ENCODE results near the gene ANAPC2. TPM values are rescaled to one million over a fixed set of nuclear protein-coding genes. Genes with fewer than 3 reads are reported as not detected.
A peak's percentile ranks its signal among the peaks of the same experiment; 100 is the strongest.

ANAPC2 gene
- total RNA-seq, 1 experiment from 2014 or later = 80.9 TPM

DNA sequence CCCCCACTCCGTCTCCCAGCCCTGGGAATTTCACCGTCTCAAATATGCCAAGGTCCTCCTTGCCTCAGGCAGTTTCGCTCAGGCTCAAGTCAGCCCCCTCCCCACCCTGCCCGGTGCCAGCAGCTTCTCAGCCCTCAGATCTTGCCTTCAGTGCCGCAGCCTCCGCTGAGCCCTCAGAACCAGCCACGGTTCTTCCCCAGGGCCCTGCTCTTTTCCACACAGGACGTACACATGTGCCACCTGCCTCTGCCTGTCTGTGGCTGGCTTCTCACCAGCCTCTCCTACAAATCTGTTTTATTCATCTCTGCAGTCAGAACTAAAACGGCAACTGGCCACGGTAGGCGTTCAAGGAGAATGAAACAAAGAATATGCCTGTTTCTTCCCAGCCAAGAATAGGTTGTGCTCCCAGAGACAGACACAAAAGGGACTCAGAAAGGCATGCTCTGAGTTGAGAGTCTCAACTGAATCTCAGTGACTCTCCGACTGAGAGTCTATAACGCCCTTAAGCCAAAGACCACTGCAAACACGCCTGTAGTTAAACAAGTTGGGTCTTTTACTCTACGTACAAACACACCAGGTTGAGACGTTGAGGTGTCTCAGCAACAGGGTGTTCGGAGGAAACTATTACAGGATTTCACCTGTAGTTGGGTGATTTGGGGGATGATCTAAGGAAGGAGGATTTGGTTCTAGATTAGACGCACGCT, 60.0 kb downstream of the ANAPC2 start (continued):
- TF ChIP-seq, protein P1, sequence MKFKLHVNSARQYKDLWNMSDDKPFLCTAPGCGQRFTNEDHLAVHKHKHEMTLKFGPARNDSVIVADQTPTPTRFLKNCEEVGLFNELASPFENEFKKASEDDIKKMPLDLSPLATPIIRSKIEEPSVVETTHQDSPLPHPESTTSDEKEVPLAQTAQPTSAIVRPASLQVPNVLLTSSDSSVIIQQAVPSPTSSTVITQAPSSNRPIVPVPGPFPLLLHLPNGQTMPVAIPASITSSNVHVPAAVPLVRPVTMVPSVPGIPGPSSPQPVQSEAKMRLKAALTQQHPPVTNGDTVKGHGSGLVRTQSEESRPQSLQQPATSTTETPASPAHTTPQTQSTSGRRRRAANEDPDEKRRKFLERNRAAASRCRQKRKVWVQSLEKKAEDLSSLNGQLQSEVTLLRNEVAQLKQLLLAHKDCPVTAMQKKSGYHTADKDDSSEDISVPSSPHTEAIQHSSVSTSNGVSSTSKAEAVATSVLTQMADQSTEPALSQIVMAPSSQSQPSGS (CRISPR knock-in tag; IDR thresholded peaks at IDR 0.05; ENCODE audit: borderline replicate concordance, low read depth) = no peak
- TF ChIP-seq ZNF232 (CRISPR knock-in tag; IDR thresholded peaks at IDR 0.05) = no peak
- TF ChIP-seq RELA (CRISPR knock-in tag; IDR thresholded peaks at IDR 0.05; ENCODE audit: borderline replicate concordance) = no peak
- TF ChIP-seq SMAD4 (CRISPR knock-in tag; IDR thresholded peaks at IDR 0.05) = no peak
- TF ChIP-seq, protein P2, sequence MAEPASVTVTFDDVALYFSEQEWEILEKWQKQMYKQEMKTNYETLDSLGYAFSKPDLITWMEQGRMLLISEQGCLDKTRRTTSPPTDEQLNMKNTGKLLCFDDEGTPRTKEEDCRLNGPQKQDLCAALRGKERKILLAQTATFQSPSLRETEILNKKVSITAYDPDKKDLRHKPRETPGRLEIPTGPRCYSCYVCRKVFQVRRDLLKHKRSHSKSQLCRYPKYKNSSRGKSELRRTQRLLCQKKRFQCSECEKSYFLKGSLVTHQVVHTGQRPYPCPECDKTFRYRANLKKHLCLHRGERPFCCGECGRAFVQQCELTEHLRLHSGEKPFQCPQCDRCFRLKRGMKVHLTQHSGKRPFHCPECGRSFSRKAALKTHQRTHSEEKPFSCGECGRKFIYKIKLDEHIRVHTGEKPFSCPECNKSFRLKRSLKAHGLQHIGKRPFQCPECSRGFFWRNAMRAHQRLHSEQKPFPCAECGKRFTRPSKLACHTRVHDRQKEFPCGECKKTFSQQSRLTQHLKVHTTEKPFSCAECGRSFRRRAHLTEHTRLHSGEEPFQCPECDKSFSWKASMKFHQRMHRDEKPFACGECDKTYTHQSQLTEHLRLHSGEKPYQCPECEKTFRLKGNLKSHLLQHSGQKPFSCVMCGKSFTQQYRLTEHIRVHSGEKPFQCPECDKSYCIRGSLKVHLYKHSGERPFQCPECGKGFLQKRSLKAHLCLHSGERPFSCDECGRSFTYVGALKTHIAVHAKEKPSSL (CRISPR knock-in tag; conservative IDR thresholded peaks at IDR 0.05) = no peak
- no peak for TF ChIP-seq NFATC4 (CRISPR knock-in tag; IDR thresholded peaks at IDR 0.05)
- TF ChIP-seq, protein P3, sequence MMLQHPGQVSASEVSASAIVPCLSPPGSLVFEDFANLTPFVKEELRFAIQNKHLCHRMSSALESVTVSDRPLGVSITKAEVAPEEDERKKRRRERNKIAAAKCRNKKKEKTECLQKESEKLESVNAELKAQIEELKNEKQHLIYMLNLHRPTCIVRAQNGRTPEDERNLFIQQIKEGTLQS (CRISPR knock-in tag; conservative IDR thresholded peaks at IDR 0.05) = no peak
- no peak for TF ChIP-seq ZNF317 (CRISPR knock-in tag; IDR thresholded peaks at IDR 0.05; ENCODE audit: borderline replicate concordance, low read depth)
- TF ChIP-seq, protein P4, sequence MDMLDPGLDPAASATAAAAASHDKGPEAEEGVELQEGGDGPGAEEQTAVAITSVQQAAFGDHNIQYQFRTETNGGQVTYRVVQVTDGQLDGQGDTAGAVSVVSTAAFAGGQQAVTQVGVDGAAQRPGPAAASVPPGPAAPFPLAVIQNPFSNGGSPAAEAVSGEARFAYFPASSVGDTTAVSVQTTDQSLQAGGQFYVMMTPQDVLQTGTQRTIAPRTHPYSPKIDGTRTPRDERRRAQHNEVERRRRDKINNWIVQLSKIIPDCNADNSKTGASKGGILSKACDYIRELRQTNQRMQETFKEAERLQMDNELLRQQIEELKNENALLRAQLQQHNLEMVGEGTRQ (CRISPR knock-in tag; IDR thresholded peaks at IDR 0.05) = no peak

DNA sequence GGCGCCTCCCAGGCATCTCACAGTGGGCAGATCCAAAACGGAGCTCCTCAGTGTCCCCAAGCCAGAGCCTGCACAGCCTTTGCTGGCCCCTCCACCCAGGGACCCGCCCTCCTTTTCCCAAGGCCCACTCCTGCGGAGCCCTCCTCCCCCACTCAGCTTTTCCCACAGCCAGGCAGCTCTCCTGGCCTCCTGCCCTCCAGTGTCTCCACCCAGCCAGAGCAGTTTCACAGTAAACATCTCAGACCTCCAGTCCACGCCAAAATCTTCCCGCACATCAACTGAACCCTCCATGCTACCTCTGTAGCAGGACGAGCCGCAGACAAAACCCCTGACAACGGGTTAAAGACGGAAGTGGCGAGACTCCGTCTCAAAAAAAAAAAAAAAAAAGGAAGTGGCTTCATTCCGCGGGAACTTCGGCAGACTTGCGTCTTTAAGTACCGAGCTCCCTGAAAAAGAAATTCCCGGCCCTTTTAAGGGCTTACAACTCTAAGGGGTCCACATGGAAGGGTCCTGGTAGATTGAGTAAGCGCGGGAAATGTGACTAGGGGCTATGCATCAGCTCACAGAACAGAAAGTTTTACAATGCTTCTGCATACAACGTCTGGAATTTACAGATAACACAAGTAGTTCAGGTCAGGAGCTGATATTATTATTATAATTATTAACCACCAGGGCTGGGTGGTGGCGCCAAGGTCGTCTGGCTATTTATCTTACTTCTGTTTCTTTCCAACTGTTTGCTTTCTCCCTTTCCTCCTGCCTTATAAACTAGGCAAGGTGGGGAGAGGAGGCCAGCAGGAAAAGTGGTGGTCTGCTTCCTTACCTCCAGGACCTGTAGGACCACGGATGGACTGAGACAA, 60.8 kb downstream of the ANAPC2 start:
- TF ChIP-seq CREM (CRISPR knock-in tag; IDR thresholded peaks at IDR 0.05) (no peak), FOXK1 (CRISPR knock-in tag; IDR thresholded peaks at IDR 0.05) (no peak), NR3C1 (CRISPR knock-in tag; conservative IDR thresholded peaks at IDR 0.05; ENCODE audit: low read depth) (no peak), RELA (CRISPR knock-in tag; IDR thresholded peaks at IDR 0.05; ENCODE audit: borderline replicate concordance) (no peak), ZNF317 (CRISPR knock-in tag; IDR thresholded peaks at IDR 0.05; ENCODE audit: borderline replicate concordance, low read depth) (no peak), OVOL2 (CRISPR knock-in tag; IDR thresholded peaks at IDR 0.05; ENCODE audit: borderline replicate concordance) (no peak), MYBL2 (CRISPR knock-in tag; IDR thresholded peaks at IDR 0.05) (no peak), ZNF232 (CRISPR knock-in tag; IDR thresholded peaks at IDR 0.05) (no peak), SP1 (CRISPR knock-in tag; conservative IDR thresholded peaks at IDR 0.05) (no peak)
- TF ChIP-seq, protein P5, sequence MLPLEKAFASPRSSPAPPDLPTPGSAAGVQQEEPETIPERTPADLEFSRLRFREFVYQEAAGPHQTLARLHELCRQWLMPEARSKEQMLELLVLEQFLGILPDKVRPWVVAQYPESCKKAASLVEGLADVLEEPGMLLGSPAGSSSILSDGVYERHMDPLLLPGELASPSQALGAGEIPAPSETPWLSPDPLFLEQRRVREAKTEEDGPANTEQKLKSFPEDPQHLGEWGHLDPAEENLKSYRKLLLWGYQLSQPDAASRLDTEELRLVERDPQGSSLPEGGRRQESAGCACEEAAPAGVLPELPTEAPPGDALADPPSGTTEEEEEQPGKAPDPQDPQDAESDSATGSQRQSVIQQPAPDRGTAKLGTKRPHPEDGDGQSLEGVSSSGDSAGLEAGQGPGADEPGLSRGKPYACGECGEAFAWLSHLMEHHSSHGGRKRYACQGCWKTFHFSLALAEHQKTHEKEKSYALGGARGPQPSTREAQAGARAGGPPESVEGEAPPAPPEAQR (CRISPR knock-in tag; IDR thresholded peaks at IDR 0.05) = no peak
- no peaks in the 10 kb centered on the region for H3K36me3 Mint-ChIP-seq
- no peak for DNase-seq (ENCODE audit: low spot score)
- no peak for ATAC-seq
- peaks cover 14% of the 10 kb centered on the region for H3K4me1 Mint-ChIP-seq
- ChIA-PET CTCF (interaction anchor here (0.6 to 1.5 kb wide), 4 partner anchors 11 to 109 kb away, joined by 3 to 7 read pairs (median 5); no protein-coding TSS in a partner anchor), POLR2A (no interaction called here)
- H3K27me3 Mint-ChIP-seq (ENCODE audit: low read depth) = peaks cover 16% of the 10 kb centered on the region
- H3K4me3 Mint-ChIP-seq = peak overlapping the region; percentile 78
- H3K9me3 Mint-ChIP-seq = no peaks in the 10 kb centered on the region
- 0 out of 2 replicates have a peak overlapping the region, but pooled peaks have one; percentile 60 for H3K27ac Mint-ChIP-seq

All from WTC11 (cell line).